HEK293T (cell line): Measurements from ENCODE around the gene ADAMTS15.

Experiments
- CTCF ChIA-PET: fragments of 350-600 bp; formaldehyde crosslinking; extraction: SDS; loops from one replicate; lab custom pipeline; 2021; ENCODE audit warnings: antibody characterized with exemption, inconsistent platforms; lab: Yijun Ruan, JAX
- POLR2A ChIA-PET: fragments of 350-600 bp; formaldehyde crosslinking; extraction: SDS; loops from one replicate; lab custom pipeline; 2020; ENCODE audit warnings: antibody characterized with exemption, inconsistent platforms; lab: Yijun Ruan, JAX
- DNase-seq: peaks from one replicate; pipeline ENCODE4 v3.0.0; 2012; ENCODE audit warnings: mixed read lengths; ENCODE audit errors: extremely low spot score
- ARNT ChIP-seq: fragments of 450-650 bp; IDR thresholded peaks from 2 replicates; pipeline ENCODE4 v1.6.1; 2017; ENCODE audit warnings: mild to moderate bottlenecking
- BHLHE40 ChIP-seq: fragments of 450-650 bp; IDR thresholded peaks from 2 replicates; pipeline ENCODE4 v1.6.1; 2016; ENCODE audit warnings: mild to moderate bottlenecking, moderate library complexity, borderline replicate concordance
- CTBP1 ChIP-seq: fragments of 450-650 bp; IDR thresholded peaks from 2 replicates; pipeline ENCODE4 v1.6.1; 2016; ENCODE audit warnings: borderline replicate concordance
- ELF4 ChIP-seq: fragments of 450-650 bp; IDR thresholded peaks from 2 replicates; pipeline ENCODE4 v1.6.1; 2017; ENCODE audit warnings: antibody characterized with exemption
- FOXA1 ChIP-seq: fragments of 450-650 bp; IDR thresholded peaks from 2 replicates; pipeline ENCODE4 v1.6.1; 2016; ENCODE audit warnings: mild to moderate bottlenecking
- FOXK2 ChIP-seq: fragments of 450-650 bp; IDR thresholded peaks from 2 replicates; pipeline ENCODE4 v1.6.1; 2016; ENCODE audit warnings: mild to moderate bottlenecking
- FOXM1 ChIP-seq: fragments of 450-650 bp; IDR thresholded peaks from 2 replicates; pipeline ENCODE4 v1.6.1; 2017; ENCODE audit warnings: mild to moderate bottlenecking, borderline replicate concordance
- HDGF ChIP-seq: fragments of 450-650 bp; IDR thresholded peaks from 2 replicates; pipeline ENCODE4 v1.6.1; 2017; ENCODE audit warnings: antibody characterized with exemption, borderline replicate concordance
- L3MBTL2 ChIP-seq: fragments of 450-650 bp; conservative IDR thresholded peaks from 2 replicates; pipeline ENCODE4 v1.6.1; 2016; ENCODE audit warnings: mild to moderate bottlenecking
- LEF1 ChIP-seq: fragments of 450-650 bp; IDR thresholded peaks from 2 replicates; pipeline ENCODE4 v1.6.1; 2017; ENCODE audit warnings: mild to moderate bottlenecking, borderline replicate concordance
- NFRKB ChIP-seq: fragments of 450-650 bp; IDR thresholded peaks from 2 replicates; pipeline ENCODE4 v1.6.1; 2016; ENCODE audit warnings: mild to moderate bottlenecking, moderate library complexity
- PKNOX1 ChIP-seq: fragments of 450-650 bp; IDR thresholded peaks from 2 replicates; pipeline ENCODE4 v1.6.1; 2016
- SP1 ChIP-seq: fragments of 450-650 bp; IDR thresholded peaks from 2 replicates; pipeline ENCODE4 v1.6.1; 2017
- SUZ12 ChIP-seq: fragments of 450-650 bp; IDR thresholded peaks from 2 replicates; pipeline ENCODE4 v1.6.1; 2016; ENCODE audit warnings: mild to moderate bottlenecking
- TARDBP ChIP-seq: fragments of 450-650 bp; IDR thresholded peaks from 2 replicates; pipeline ENCODE4 v1.6.1; 2016
- ZNF384 ChIP-seq: fragments of 450-650 bp; IDR thresholded peaks from 2 replicates; pipeline ENCODE4 v1.6.1; 2016

ADAMTS15 gene

GRCh38 chr11:130510407-130511006 is 62.1 kb downstream of the ADAMTS15 start:
- TF ChIP-seq ELF4 (no peak), FOXA1 (no peak), TARDBP (no peak), NFRKB (no peak), FOXK2 (no peak), CTBP1 (no peak), ARNT (no peak), BHLHE40 (no peak), SUZ12 (no peak)
- DNase-seq = no peak
- ChIA-PET CTCF (interaction anchor here (0.6 kb wide), 1 partner anchor 9 kb away, joined by 4 read pairs; no protein-coding TSS in a partner anchor), POLR2A (no interaction called here)

GRCh38 chr11:130511765-130512164 is 63.3 kb downstream of the ADAMTS15 start:
- POLR2A ChIA-PET = no interaction called here
- no peak for TF ChIP-seq FOXA1
- no peak for TF ChIP-seq ELF4
- TF ChIP-seq SP1 = no peak
- no peak for TF ChIP-seq BHLHE40
- no peak for TF ChIP-seq FOXK2
- CTCF ChIA-PET = no interaction called here
- no peak for DNase-seq

- TF ChIP-seq LEF1 (no peak), ARNT (no peak), TARDBP (no peak), FOXA1 (no peak), CTBP1 (no peak), FOXM1 (no peak), L3MBTL2 (no peak), FOXK2 (no peak), HDGF (no peak), ZNF384 (no peak), SP1 (no peak), NFRKB (no peak), SUZ12 (no peak), PKNOX1 (no peak)
- CTCF ChIA-PET = no interaction called here
- POLR2A ChIA-PET = interaction anchor here (0.6 kb wide), 1 partner anchor 690 kb away, joined by 4 read pairs; no protein-coding TSS in a partner anchor
- no peak for DNase-seq
Observed at GRCh38 chr11:130512662-130513061, 64.2 kb downstream of the ADAMTS15 start.

- TF ChIP-seq NFRKB (no peak), SUZ12 (no peak), LEF1 (no peak), SP1 (no peak), FOXM1 (no peak), FOXA1 (no peak), ELF4 (no peak), PKNOX1 (no peak), FOXK2 (no peak), HDGF (no peak), ARNT (no peak)
- CTCF ChIA-PET = no interaction called here
- POLR2A ChIA-PET = no interaction called here
- no peak for DNase-seq
Observed at GRCh38 chr11:130513132-130513531, 64.7 kb downstream of the ADAMTS15 start.

- CTCF ChIA-PET = no interaction called here
- POLR2A ChIA-PET = no interaction called here
- TF ChIP-seq ARNT (no peak), LEF1 (no peak), CTBP1 (no peak), L3MBTL2 (no peak)
- DNase-seq = no peak
Observed at GRCh38 chr11:130514316-130514715, 65.9 kb downstream of the ADAMTS15 start.

GRCh38 chr11:130514851-130515250 is 66.4 kb downstream of the ADAMTS15 start:
- POLR2A ChIA-PET = no interaction called here
- CTCF ChIA-PET = no interaction called here
- no peak for TF ChIP-seq NFRKB
- no peak for TF ChIP-seq ARNT
- no peak for TF ChIP-seq FOXM1
- no peak for DNase-seq

GRCh38 chr11:130515829-130516553 is 67.5 kb downstream of the ADAMTS15 start:
- ChIA-PET POLR2A (no interaction called here), CTCF (no interaction called here)
- TF ChIP-seq ZNF384 (no peak), BHLHE40 (no peak), FOXM1 (no peak), ELF4 (no peak), NFRKB (no peak), LEF1 (no peak), TARDBP (no peak), CTBP1 (no peak), FOXK2 (no peak), HDGF (no peak), SP1 (no peak), L3MBTL2 (no peak), SUZ12 (no peak), ARNT (no peak), PKNOX1 (no peak), FOXA1 (no peak)
- DNase-seq = no peak
